ENCODE results near the gene ASB1.

- TF ChIP-seq POLR2AphosphoS5 (IDR thresholded peaks at IDR 0.05; ENCODE audit: low read depth, low read length) (no peak), POLR2A (IDR thresholded peaks at IDR 0.05; ENCODE audit: low read depth, low read length) (no peak)
Measured at GRCh38 chr2:238489896-238490295, 63.2 kb downstream of the ASB1 start.

All from GM12892 (cell line).